Prostate gland (tissue), 2 donors: Measurements from ENCODE around the gene SERPINB6.
"Not testable (repeated sequence)": the region's sequence is repeated elsewhere in the genome, so short reads cannot be mapped to it uniquely, and the experiment has no call there.

Experiments used
- CTCF ChIP-seq, 4 experiments: fragments of 200-600 bp in 2 of 4; fragments of 450-650 bp in 2 of 4; sonication (generic) in 2 of 4; IDR thresholded peaks; 1 replicate in 3 of 4; 2 replicates in 1 of 4; pipeline ENCODE4 v1.5.1; 2016 to 2019; ENCODE audit warnings: antibody characterized with exemption in 4 of 4, mild to moderate bottlenecking in 2 of 4, moderate library complexity in 2 of 4
- POLR2A ChIP-seq: fragments of 450-650 bp; IDR thresholded peaks from one replicate; pipeline ENCODE4 v1.6.1; 2016; ENCODE audit warnings: antibody characterized with exemption, mild to moderate bottlenecking

DNA sequence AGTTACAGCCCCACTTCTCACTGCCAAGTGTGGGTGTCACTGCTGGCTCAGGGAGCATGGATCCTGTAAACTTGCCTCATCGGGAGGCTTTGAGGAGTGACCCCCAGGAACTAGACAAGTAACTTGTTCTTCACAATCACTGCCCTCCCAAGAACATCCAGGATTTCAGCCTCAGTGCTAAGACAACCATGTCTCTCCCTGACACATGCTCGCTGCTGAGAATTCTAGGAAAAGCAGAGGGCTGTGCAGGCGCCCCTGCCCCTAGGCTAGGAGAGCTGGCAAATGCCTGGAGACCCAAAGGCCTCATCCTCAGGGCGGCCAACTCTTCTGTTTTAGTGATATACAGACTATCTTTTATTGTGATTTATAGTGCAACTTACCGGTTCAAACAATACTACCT, 31.9 kb upstream of the SERPINB6 start:
- TF ChIP-seq CTCF (IDR thresholded peaks at IDR 0.05); POLR2A: not testable (repeated sequence)
